Ishikawa (cell line): ENCODE measurements around the gene SPRYD4.
A peak's percentile ranks its signal among the peaks of the same experiment; 100 is the strongest.

ENCODE experiments used
- CEBPB ChIP-seq: IDR thresholded peaks from 2 replicates; pipeline ENCODE4 v1.6.1; 2012
- CREB1 ChIP-seq: IDR thresholded peaks from 2 replicates; pipeline ENCODE4 v1.6.1; 2012; ENCODE audit warnings: low read depth
- EGR1 ChIP-seq: IDR thresholded peaks from 2 replicates; pipeline ENCODE4 v1.6.1; 2012
- EP300 ChIP-seq: IDR thresholded peaks from 2 replicates; pipeline ENCODE4 v1.6.1; 2012; ENCODE audit warnings: borderline replicate concordance
- FOXM1 ChIP-seq: IDR thresholded peaks from 2 replicates; pipeline ENCODE4 v1.6.1; 2012; ENCODE audit warnings: low read depth, borderline replicate concordance
- NFIC ChIP-seq: IDR thresholded peaks from 2 replicates; pipeline ENCODE4 v1.6.1; 2012
- RAD21 ChIP-seq: IDR thresholded peaks from 2 replicates; pipeline ENCODE4 v1.6.1; 2012; ENCODE audit warnings: low read depth
- TAF1 ChIP-seq: IDR thresholded peaks from 2 replicates; pipeline ENCODE4 v1.6.1; 2012; ENCODE audit warnings: low read depth, mild to moderate bottlenecking
- TCF12 ChIP-seq: IDR thresholded peaks from 2 replicates; pipeline ENCODE4 v1.6.1; 2012; ENCODE audit warnings: low read depth
- TEAD4 ChIP-seq: IDR thresholded peaks from 2 replicates; pipeline ENCODE4 v1.6.1; 2012
- YY1 ChIP-seq: IDR thresholded peaks from 2 replicates; pipeline ENCODE4 v1.6.1; 2012; ENCODE audit warnings: low read depth
- ZBTB7A ChIP-seq: IDR thresholded peaks from 2 replicates; pipeline ENCODE4 v1.6.1; 2012; ENCODE audit warnings: low read depth
- TF ChIP-seq, protein P1 (sequence below): IDR thresholded peaks from 2 replicates; pipeline ENCODE4 v1.6.1; 2012; ENCODE audit warnings: low read depth, mild to moderate bottlenecking
- TF ChIP-seq, protein P2 (sequence below): IDR thresholded peaks from 2 replicates; pipeline ENCODE4 v1.6.1; 2012
- TF ChIP-seq, protein P3 (sequence below): IDR thresholded peaks from 2 replicates; pipeline ENCODE4 v1.6.1; 2012

Gene SPRYD4

DNA sequence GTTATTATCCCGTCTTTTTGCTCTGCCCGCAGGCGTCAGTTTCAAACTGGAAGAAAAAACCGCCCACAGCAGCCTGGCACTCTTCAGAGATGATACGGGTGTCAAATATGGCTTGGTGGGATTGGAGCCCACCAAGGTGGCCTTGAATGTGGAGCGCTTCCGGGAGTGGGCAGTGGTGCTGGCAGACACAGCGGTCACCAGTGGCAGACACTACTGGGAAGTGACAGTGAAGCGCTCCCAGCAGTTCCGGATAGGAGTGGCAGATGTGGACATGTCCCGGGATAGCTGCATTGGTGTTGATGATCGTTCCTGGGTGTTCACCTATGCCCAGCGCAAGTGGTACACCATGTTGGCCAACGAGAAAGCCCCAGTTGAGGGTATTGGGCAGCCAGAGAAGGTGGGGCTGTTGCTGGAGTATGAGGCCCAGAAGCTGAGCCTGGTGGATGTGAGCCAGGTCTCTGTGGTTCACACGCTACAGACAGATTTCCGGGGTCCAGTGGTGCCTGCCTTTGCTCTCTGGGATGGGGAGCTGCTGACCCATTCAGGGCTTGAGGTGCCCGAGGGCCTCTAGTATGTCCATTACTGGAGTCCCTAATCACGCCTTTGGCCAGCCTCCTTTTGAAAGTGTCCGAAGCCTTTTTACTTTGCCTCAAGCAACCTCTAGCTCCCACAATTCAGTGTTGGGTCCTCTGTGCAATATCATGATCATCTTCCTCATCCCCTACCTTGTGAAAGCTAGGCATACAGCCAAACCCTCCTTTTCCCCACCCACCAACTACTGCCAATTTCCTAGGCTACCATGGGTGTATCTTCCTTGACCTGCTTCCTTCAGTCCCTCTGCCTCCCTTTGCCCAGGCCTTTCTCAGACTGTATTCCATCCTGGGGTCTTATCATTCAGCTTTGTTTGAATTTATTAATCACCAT, 891 bp downstream of the SPRYD4 start:
- no peak for TF ChIP-seq RAD21
- TF ChIP-seq ZBTB7A, result 0 out of 2 replicates have a peak, but pooled peaks have one; percentile 53

DNA sequence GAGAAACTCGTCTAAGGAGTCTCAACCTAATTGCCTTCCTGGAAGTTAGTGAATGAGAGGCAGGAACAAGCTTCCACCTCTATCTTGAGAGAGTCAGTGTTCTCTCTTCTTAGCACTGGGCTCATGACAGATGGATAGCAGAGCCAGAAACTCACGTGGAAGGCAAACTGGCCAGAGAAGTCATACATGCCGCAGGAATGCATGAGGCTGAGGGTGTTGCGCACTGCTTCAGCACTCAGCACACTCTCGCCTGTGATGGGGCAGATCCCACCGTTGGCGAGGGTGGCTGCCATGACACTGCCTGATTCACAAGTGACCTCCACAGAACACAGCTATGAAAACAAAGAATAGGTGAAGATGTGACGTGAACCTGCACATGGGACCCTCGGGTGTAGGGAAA, 6.0 kb downstream of the SPRYD4 start:
- TF ChIP-seq, protein P1, sequence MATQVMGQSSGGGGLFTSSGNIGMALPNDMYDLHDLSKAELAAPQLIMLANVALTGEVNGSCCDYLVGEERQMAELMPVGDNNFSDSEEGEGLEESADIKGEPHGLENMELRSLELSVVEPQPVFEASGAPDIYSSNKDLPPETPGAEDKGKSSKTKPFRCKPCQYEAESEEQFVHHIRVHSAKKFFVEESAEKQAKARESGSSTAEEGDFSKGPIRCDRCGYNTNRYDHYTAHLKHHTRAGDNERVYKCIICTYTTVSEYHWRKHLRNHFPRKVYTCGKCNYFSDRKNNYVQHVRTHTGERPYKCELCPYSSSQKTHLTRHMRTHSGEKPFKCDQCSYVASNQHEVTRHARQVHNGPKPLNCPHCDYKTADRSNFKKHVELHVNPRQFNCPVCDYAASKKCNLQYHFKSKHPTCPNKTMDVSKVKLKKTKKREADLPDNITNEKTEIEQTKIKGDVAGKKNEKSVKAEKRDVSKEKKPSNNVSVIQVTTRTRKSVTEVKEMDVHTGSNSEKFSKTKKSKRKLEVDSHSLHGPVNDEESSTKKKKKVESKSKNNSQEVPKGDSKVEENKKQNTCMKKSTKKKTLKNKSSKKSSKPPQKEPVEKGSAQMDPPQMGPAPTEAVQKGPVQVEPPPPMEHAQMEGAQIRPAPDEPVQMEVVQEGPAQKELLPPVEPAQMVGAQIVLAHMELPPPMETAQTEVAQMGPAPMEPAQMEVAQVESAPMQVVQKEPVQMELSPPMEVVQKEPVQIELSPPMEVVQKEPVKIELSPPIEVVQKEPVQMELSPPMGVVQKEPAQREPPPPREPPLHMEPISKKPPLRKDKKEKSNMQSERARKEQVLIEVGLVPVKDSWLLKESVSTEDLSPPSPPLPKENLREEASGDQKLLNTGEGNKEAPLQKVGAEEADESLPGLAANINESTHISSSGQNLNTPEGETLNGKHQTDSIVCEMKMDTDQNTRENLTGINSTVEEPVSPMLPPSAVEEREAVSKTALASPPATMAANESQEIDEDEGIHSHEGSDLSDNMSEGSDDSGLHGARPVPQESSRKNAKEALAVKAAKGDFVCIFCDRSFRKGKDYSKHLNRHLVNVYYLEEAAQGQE, result no peak
- TF ChIP-seq CREB1 (no peak), EGR1 (no peak), ZBTB7A (no peak), YY1 (no peak), TEAD4 (no peak), FOXM1 (no peak), RAD21 (no peak), CEBPB (no peak), EP300 (no peak), TCF12 (no peak), NFIC (no peak)

DNA sequence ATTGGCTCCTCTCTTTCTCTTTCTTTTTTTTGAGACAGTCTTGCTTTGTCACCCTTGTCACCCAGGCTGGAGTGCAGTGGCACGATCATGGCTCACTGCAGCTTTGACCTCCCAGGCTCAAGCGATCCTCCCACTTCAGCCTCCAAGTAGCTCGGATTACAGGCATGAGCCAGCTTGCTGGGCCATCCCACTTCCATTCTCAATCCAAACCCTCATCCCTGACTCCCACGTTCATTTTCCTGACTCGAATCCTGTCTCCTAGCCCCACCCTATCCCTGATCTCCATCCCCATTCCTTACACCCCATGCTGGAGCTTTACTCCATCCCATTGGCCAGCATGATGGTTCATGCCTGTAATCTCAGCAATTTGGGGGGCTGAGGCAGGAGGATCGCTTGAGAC, 7.8 kb downstream of the SPRYD4 start:
- TF ChIP-seq, protein P2, sequence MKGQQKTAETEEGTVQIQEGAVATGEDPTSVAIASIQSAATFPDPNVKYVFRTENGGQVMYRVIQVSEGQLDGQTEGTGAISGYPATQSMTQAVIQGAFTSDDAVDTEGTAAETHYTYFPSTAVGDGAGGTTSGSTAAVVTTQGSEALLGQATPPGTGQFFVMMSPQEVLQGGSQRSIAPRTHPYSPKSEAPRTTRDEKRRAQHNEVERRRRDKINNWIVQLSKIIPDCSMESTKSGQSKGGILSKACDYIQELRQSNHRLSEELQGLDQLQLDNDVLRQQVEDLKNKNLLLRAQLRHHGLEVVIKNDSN, result no peak
- no peak for TF ChIP-seq TEAD4
- no peak for TF ChIP-seq TCF12

DNA sequence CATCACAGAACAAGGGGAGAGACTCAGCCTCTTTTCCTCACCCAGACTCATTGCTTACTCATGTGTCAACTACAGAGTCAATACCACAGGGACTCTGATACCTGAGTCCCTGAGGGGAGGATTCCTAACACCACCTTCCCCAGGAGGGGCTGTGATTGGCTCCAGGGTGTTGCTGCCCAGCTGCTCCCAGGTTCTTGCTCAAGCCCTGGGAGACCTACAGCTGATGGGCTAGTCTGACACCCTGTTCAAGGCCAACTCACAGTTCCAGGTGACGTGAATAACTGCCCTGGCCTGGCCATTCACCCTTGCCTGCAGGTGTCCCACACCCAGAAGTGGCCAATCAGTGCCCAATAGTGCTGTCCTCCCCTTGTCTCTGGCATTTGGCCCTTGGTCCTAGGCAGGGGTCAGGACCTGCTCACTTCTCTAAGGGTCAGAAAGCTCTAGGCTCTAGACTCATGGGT, 8.6 kb downstream of the SPRYD4 start:
- TF ChIP-seq CEBPB (0 out of 2 replicates have a peak, but pooled peaks have one; percentile 17), YY1 (no peak), EP300 (no peak), TCF12 (no peak), CREB1 (no peak), EGR1 (no peak)

DNA sequence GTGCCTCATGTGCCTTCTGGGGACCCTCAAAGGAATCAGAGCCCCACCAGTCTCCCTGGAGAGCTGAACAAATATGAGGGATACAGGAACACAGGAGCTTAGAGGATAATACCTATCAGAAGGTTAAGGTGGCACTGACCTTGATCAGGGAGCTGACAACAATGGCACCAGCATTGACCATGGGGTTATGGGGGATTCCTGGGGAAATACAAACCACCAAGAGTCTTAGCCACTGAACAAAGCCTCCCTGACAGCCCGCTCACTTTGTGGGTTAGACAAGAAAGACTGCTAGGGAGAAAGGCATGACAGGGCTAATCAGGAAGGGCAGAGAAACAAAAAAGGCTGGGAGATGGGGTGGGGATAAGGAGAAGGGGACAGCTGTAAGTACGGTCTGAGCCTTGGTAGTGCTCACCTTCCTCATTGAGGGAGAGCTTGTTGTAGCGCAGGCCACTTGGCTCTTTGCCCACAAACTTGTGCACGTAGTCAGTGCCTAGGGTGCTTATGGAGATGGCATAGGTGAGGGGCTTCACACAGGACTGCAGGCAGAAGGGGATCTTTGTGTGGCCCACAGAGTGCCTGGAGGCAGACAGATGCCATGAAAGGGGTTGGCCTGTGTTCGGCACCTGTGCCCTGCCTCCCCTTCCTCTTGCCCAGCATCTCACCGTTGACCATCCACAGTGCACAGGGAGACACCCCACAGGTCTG, 9.3 kb downstream of the SPRYD4 start:
- TF ChIP-seq, protein P3, sequence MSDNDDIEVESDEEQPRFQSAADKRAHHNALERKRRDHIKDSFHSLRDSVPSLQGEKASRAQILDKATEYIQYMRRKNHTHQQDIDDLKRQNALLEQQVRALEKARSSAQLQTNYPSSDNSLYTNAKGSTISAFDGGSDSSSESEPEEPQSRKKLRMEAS, result no peak
- no peak for TF ChIP-seq YY1
- TF ChIP-seq, protein P2, result no peak
- no peak for TF ChIP-seq CREB1
- TF ChIP-seq FOXM1, result no peak
- TF ChIP-seq NFIC, result peak; percentile 36; the same call in 1 of the 2 replicates

DNA sequence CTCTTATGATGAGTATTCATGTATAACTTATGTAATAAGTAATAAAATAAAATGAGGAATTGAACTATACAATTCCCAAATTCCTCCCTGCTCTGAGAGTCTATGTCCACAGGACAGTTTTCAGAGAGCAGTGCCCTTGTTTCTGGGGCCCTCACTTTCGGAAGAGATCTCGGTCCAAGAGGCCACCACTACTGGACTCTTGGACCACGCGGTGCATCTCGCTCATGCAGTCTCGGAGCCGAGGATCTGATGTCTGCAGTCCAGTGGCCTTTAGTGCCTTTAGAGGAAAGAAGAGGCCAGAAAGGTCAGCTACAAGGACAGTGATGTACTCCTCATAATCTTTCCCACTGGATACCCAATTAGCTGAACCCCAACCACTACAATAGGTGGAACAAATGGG, 11.2 kb downstream of the SPRYD4 start:
- TF ChIP-seq, protein P3, result no peak
- no peak for TF ChIP-seq EGR1
- no peak for TF ChIP-seq TAF1
- TF ChIP-seq YY1, result no peak
- TF ChIP-seq, protein P1, result no peak
- TF ChIP-seq NFIC, result no peak
- TF ChIP-seq FOXM1, result no peak
- no peak for TF ChIP-seq TCF12
- TF ChIP-seq, protein P2, result no peak
- TF ChIP-seq ZBTB7A, result no peak
- TF ChIP-seq TEAD4, result no peak
- no peak for TF ChIP-seq EP300
- no peak for TF ChIP-seq CEBPB
- no peak for TF ChIP-seq CREB1
- no peak for TF ChIP-seq RAD21
